ENCODE results near the gene NIN. TPM values are rescaled to one million over a fixed set of nuclear protein-coding genes. Genes with fewer than 3 reads are reported as not detected.

The NIN gene
- total RNA-seq, 1 donor from 2014 or later, result 156 TPM

GRCh38 chr14:50725761-50726160 lies 105.2 kb downstream of the NIN start:
- peaks cover 2% of the 10 kb centered on the region for H3K9me3 Mint-ChIP-seq
- ChIA-PET CTCF (interaction anchor here (0.9 to 1.0 kb wide), 2 partner anchors 12 to 107 kb away, joined by 3 read pairs; no protein-coding TSS in a partner anchor), POLR2A (interaction anchor here (0.5 kb wide), 1 partner anchor 382 kb away, joined by 5 read pairs; no protein-coding TSS in a partner anchor)
- H3K4me1 Mint-ChIP-seq, result peaks cover 6% of the 10 kb centered on the region
- ATAC-seq (ENCODE audit: low read depth), result no peak
- H3K36me3 Mint-ChIP-seq (ENCODE audit: low read depth), result peaks cover 90% of the 10 kb centered on the region
- no peak overlapping the region for H3K27ac Mint-ChIP-seq
- intact Hi-C loops (cut with micrococcal nuclease), result no loop called here
- H3K27me3 Mint-ChIP-seq, result no peaks in the 10 kb centered on the region
- H3K4me3 Mint-ChIP-seq, result no peak overlapping the region
- TF ChIP-seq CTCF (IDR thresholded peaks at IDR 0.05), result no peak
- DNase-seq, result no peak

DNA sequence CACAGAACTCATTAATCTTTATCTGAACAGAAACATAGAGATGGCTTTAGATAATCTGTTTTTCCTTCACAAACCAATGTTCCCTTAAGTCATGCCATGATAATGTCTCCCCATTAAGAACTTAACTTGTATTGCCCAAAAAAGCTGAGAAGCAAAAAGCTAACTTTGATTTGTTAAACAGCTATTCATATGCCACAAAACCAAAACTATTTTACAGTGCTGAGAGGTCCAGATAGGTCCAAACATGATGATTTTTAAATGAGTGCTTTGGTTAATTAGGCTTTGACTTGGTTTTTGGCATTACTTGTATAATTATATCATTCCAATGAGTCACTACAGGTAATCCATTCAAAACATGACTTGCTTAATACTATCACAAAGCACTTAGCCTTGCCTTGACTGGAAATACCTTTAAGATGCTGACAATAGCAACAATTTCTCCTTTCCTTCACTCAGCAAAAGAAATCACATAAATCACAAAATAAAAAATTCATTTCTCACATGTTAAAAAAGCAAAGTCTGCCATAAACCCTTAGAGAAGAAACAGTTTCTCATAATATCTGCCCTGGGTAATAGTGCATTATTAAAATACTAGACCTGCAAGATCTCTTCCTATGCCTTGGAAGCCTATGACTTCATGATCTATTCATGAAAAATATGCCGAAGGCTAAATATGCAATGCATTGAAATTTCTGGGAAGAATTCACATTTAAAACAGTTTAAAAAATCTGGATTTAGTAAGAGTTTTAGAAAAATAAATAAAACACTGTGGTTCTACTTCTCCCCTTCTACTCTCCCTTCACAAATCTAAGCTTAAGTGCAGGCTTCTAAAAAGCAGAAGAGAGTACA lies 110.8 kb downstream of the NIN start:
- Mint-ChIP-seq H3K4me3 (no peak overlapping the region), H3K27me3 (no peaks in the 10 kb centered on the region), H3K27ac (no peak overlapping the region), H3K36me3 (ENCODE audit: low read depth) (peaks cover 46% of the 10 kb centered on the region), H3K9me3 (no peaks in the 10 kb centered on the region), H3K4me1 (no peaks in the 10 kb centered on the region)
- ATAC-seq (ENCODE audit: low read depth) (no peak), DNase-seq (no peak)
- ChIA-PET POLR2A (no interaction called here), CTCF (interaction anchor here (0.9 to 1.7 kb wide), 2 partner anchors 119 to 177 kb away, joined by 3 to 5 read pairs; no protein-coding TSS in a partner anchor)
- TF ChIP-seq CTCF (IDR thresholded peaks at IDR 0.05), result no peak
- intact Hi-C loops (cut with micrococcal nuclease), result no loop called here

DNA sequence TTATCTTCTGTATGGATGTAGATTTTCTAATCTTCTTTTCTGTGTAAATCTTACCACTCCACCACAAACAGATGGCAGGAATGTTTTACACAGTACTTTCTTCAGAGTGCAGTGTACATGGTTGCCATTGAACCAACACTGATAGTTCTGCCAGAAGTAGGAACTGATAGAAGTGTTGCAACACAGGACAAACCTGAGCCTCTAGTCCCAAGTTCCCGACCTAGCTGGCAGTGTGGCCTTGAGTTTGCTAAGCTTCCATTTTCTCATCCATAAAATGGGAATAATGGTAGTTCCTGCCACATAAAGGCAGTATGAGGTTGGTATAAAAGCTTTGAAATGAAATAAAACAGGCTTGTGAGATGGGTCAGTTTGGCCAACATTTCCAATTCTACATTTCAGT lies 112.0 kb downstream of the NIN start:
- intact Hi-C loops (cut with micrococcal nuclease), result no loop called here
- POLR2A ChIA-PET, result no interaction called here

GRCh38 chr14:50717811-50718210 lies 113.2 kb downstream of the NIN start:
- Mint-ChIP-seq H3K4me3 (no peak overlapping the region), H3K9me3 (no peaks in the 10 kb centered on the region), H3K27me3 (no peaks in the 10 kb centered on the region), H3K36me3 (ENCODE audit: low read depth) (peaks cover 28% of the 10 kb centered on the region), H3K27ac (no peak overlapping the region), H3K4me1 (no peaks in the 10 kb centered on the region)
- POLR2A ChIA-PET, result interaction anchor here (0.6 kb wide), 1 partner anchor 46 kb away, joined by 4 read pairs; no protein-coding TSS in a partner anchor
- intact Hi-C loops (cut with micrococcal nuclease), result no loop called here
- CTCF ChIA-PET, result interaction anchor here (1.2 to 2.2 kb wide), 3 partner anchors 98 to 177 kb away, joined by 3 to 6 read pairs (median 4); no protein-coding TSS in a partner anchor
- DNase-seq (no peak), ATAC-seq (ENCODE audit: low read depth) (no peak)
- no peak for TF ChIP-seq CTCF (IDR thresholded peaks at IDR 0.05)

More for the DNA sequence above, 112.0 kb downstream of the NIN start:
- Mint-ChIP-seq H3K36me3 (ENCODE audit: low read depth) (peaks cover 35% of the 10 kb centered on the region), H3K4me1 (no peaks in the 10 kb centered on the region), H3K4me3 (no peak overlapping the region), H3K27ac (no peak overlapping the region), H3K27me3 (no peaks in the 10 kb centered on the region), H3K9me3 (no peaks in the 10 kb centered on the region)
- ATAC-seq (ENCODE audit: low read depth), result no peak
- no peak for TF ChIP-seq CTCF (IDR thresholded peaks at IDR 0.05)
- CTCF ChIA-PET, result interaction anchor here (1.7 to 2.2 kb wide), 2 partner anchors 118 to 176 kb away, joined by 5 to 6 read pairs; no protein-coding TSS in a partner anchor
- DNase-seq, result no peak

All from activated B cell treated with CpG ODN at 0.5 μM for 24 hours (primary cell).